ENCODE results near the gene VPS9D1.

DNA sequence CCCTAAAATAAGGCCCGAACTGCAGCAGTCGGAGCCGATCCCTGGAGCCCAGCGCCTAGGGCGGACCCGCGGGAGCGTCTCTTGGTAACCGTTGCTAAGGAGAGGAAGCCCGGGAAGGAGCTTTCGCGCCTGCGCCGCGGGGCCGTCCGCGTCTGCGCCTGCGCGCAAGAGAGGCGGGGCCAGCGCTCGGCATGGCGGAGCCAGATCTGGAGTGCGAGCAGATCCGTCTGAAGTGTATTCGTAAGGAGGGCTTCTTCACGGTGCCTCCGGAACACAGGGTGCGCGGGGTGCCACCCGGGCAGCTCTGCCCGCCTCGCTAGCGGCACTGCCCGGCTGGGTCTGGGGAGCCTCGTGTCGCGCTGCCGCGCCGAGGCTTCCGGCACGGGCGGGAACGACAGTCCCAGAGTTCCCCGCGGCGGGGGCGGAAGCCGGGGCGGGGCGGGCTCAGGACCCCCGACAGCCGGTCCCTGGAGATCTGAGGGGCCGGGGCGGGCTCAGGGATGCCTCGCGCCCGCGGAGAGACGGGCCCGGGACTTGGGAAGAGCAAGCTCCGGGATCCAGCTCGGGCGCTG, 34.1 kb downstream of the VPS9D1 start, which contains the start of gene CDK10:
- TF ChIP-seq POLR2AphosphoS5 (IDR thresholded peaks at IDR 0.05; ENCODE audit: borderline replicate concordance, low read depth, low read length) (peak; percentile 84), EZH2 (IDR thresholded peaks at IDR 0.05) (no peak)

Measured in SK-N-MC (cell line).